Measurements from ENCODE around the gene SCRN2. TPM values are rescaled to one million over a fixed set of nuclear protein-coding genes. Genes with fewer than 3 reads are reported as not detected.
A peak's percentile ranks its signal among the peaks of the same experiment; 100 is the strongest.

SCRN2 gene
- total RNA-seq, 4 donors from 2014 or later = 43.6 to 72.6 (median 60.3) TPM

GRCh38 chr17:47813512-47814031, 27.5 kb downstream of the SCRN2 start:
- no peak for ATAC-seq (ENCODE audit: low FRiP score)
- DNase-seq (ENCODE audit: low spot score) = no peak

GRCh38 chr17:47813077-47813476, 28.0 kb downstream of the SCRN2 start:
- no peak for DNase-seq (ENCODE audit: low spot score)
- no peak for ATAC-seq (ENCODE audit: low FRiP score)
- no peak for TF ChIP-seq CTCF (IDR thresholded peaks at IDR 0.05)

More at GRCh38 chr17:47813512-47814031, 27.5 kb downstream of the SCRN2 start:
- TF ChIP-seq CTCF (IDR thresholded peaks at IDR 0.05) = no peak

GRCh38 chr17:47812146-47812920, 28.7 kb downstream of the SCRN2 start:
- TF ChIP-seq CTCF (IDR thresholded peaks at IDR 0.05) = no peak
- no peak for ATAC-seq (ENCODE audit: low FRiP score)
- DNase-seq (ENCODE audit: low spot score) = no peak

GRCh38 chr17:47811709-47812108, 29.4 kb downstream of the SCRN2 start:
- ATAC-seq (ENCODE audit: low FRiP score) (no peak), DNase-seq (ENCODE audit: low spot score) (no peak)
- no peak for TF ChIP-seq CTCF (IDR thresholded peaks at IDR 0.05)

GRCh38 chr17:47810901-47811635, 30.0 kb downstream of the SCRN2 start:
- ATAC-seq (ENCODE audit: low FRiP score) (no peak), DNase-seq (ENCODE audit: low spot score) (no peak)
- TF ChIP-seq CTCF (IDR thresholded peaks at IDR 0.05) = no peak

- DNase-seq (ENCODE audit: low spot score) = no peak
- ATAC-seq (ENCODE audit: low FRiP score) = peak; percentile 79
- no peak for TF ChIP-seq CTCF (IDR thresholded peaks at IDR 0.05)
These were observed 30.8 kb downstream of the SCRN2 start for GRCh38 chr17:47810200-47810821.

Data from omental fat pad (tissue), 4 donors.